ENCODE results near the gene ZNF488.

The ZNF488 gene

GRCh38 chr10:47329855-47330254 is 54.2 kb downstream of the ZNF488 start:
- DNase-seq (ENCODE audit: low spot score): no peak

- no peak for DNase-seq (ENCODE audit: low spot score)
Measured at GRCh38 chr10:47326927-47327330, 57.2 kb downstream of the ZNF488 start.

- DNase-seq (ENCODE audit: low spot score): no peak
Measured at GRCh38 chr10:47326306-47326926, 57.7 kb downstream of the ZNF488 start.

- DNase-seq (ENCODE audit: low spot score): no peak
Measured at GRCh38 chr10:47325303-47326291, 58.5 kb downstream of the ZNF488 start.

GRCh38 chr10:47323636-47324296 is 60.3 kb downstream of the ZNF488 start:
- DNase-seq (ENCODE audit: low spot score): no peak

GRCh38 chr10:47323087-47323486 is 61.0 kb downstream of the ZNF488 start:
- DNase-seq (ENCODE audit: low spot score): no peak

- no peak for DNase-seq (ENCODE audit: low spot score)
Measured at GRCh38 chr10:47322300-47323061, 61.6 kb downstream of the ZNF488 start, which contains the start of gene GDF2. Gene GDF2 (plus strand): TSS chr10:47322454. CDS start chr10:47322669, 215 bp downstream.

- no peak for DNase-seq (ENCODE audit: low spot score)
Measured at GRCh38 chr10:47321521-47322195, 62.4 kb downstream of the ZNF488 start.

GRCh38 chr10:47320812-47321211 is 63.3 kb downstream of the ZNF488 start:
- DNase-seq (ENCODE audit: low spot score): no peak

GRCh38 chr10:47319784-47320183 is 64.3 kb downstream of the ZNF488 start:
- DNase-seq (ENCODE audit: low spot score): no peak

GRCh38 chr10:47318706-47319105 is 65.4 kb downstream of the ZNF488 start:
- no peak for DNase-seq (ENCODE audit: low spot score)

- no peak for DNase-seq (ENCODE audit: low spot score)
Measured at GRCh38 chr10:47317251-47317650, 66.8 kb downstream of the ZNF488 start.

GRCh38 chr10:47316131-47316530 is 68.0 kb downstream of the ZNF488 start:
- DNase-seq (ENCODE audit: low spot score): no peak
